Hematopoietic multipotent progenitor cell treated with erythropoietin and hydrocortisone succinate and interleukin-3 and kit ligand, for 15 days (in vitro differentiated cells): ENCODE results near the gene CRMP1.
"Not testable (repeated sequence)": the region's sequence is repeated elsewhere in the genome, so short reads cannot be mapped to it uniquely, and the experiment has no call there.

Experiments used
- DNase-seq: peaks from one replicate; pipeline ENCODE4 v3.0.0-alpha.2; 2015; ENCODE audit warnings: low spot score

CRMP1 gene

DNA sequence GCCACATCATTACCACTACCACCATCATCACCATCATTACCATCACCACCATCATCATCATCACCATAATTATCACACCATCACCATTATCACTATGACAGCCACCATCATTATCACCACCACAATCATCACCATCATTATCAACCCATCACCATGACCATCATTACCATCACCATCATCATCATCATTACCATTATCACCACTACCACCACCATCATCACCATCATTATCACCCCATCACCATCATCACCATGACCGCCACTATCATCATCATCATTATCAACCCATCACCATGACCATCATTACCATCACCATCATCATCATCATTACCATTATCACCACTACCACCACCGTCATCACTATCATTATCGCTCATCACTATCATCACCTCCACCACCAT, 36.5 kb downstream of the CRMP1 start:
- DNase-seq: not testable (repeated sequence)

DNA sequence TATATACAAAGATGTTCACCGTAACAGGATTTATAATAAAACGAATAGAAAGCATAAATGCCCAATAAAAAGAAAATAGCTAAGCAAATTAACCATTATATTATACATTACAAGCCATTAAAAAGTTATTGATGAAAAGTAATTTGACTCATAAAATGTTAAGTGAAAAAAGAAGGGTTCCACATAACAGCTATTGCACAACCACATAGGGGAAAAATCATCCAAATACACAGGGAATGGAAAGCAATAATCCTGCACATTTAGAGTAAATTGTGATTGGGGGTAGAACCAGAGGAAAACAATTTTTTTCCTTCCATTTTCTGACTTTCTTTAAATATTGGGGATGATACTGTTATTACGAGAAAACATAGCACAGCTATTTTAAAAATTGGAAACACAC, 38.0 kb downstream of the CRMP1 start:
- no peak for DNase-seq

DNA sequence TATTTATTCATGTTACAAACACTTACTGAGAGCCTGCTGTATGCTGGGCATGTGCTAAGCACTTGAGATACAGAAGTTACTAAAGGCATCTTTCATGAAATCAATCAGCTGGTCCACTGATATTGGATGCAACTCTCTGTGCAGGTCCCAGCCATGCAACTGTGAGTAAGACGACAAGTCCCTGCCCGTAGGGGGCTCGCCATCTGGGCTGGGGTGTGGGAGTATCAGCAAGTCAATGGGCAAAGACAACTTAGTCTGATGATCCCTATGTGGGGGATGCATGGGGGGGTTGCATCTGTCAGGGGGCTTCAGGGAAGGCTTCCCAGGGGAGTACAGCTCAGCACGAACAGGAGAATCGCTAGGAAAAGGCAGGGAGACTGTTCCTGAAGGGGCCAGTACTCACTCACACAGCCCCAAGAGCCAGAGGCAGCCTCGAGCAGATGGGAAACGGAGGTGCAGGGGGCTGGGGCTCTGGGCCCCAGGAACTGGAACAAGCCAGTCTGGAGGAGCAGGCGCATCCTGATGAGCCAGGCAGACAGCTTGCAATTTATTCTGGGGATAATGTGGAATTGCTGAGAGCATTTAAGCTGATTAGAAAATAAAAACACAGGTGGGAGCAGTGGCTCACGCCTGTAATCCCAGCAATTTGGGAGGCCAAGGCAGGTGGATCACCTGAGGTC, 40.2 kb downstream of the CRMP1 start:
- no peak for DNase-seq

DNA sequence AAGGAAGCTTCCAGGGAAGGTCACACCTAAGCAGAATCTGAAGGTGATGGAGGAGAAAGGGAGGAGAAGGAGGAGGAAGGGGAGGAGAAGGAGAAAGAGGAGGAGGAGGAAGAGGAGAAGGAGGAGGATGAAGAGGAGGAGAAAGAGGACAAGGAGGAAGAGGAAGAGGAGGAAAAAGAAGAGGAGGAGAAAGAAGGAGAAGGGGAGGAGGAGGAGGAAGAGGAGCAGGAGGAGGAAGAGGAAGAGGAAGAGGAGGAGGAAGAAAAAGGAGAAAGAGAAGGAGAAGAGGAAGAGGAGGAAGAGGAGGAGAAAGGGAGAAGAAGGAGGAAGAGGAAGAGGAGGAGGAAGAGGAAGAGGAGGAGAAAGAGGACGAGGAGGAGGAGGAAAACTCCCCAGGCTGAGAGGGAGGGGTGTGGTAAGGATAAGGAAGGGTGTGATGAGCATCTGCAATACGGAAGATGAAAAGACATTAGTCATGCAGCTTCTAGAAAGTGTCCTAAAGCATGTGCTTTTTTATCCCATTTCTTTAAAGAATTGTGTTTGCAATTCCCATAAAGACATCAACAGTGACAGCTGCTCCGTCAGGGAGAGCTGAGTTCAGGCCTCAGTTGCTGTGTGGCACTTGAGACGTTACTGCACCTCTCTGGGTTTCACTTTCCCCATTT, 41.1 kb downstream of the CRMP1 start:
- DNase-seq: no peak

DNA sequence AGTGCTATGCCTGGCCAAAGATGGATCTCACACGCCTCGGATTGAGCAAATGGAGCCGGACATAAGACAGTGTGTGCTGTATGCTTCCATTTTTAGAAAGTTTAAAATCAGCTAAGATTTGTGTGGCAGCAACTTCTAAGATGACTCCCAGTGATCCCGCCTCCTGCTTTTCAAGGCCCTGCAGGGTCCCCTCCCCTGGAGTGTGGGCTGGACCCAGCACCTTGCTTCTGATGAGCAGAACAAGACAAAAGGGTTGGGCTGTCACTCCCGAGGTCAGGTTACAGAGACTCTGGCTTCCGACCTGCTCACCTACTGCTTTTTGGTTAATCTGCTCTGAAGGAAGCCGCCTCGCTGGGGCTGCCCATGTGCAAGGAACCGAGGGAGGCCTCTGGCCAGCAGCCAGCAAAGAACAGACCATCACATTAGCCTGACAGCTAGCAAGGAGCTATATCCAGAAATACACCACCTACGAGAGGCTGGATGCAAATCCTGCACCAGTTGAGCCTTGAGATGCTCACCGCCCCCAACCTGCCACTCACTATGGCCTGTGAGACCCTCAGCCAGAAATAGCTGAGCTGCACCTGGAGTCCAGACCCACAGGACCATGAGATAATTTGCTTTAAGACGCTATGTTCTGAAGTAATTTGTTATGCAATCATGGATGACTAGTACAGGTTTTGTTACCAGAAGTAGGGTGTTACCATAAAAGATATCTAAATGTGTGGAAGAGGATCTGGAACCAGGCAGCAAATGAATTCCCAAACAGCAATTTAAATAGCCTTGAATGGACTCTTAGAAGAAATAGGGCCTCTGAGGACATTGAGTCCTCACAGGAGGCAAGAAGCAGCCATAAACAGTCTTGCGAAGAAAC, 47.6 kb downstream of the CRMP1 start:
- no peak for DNase-seq

DNA sequence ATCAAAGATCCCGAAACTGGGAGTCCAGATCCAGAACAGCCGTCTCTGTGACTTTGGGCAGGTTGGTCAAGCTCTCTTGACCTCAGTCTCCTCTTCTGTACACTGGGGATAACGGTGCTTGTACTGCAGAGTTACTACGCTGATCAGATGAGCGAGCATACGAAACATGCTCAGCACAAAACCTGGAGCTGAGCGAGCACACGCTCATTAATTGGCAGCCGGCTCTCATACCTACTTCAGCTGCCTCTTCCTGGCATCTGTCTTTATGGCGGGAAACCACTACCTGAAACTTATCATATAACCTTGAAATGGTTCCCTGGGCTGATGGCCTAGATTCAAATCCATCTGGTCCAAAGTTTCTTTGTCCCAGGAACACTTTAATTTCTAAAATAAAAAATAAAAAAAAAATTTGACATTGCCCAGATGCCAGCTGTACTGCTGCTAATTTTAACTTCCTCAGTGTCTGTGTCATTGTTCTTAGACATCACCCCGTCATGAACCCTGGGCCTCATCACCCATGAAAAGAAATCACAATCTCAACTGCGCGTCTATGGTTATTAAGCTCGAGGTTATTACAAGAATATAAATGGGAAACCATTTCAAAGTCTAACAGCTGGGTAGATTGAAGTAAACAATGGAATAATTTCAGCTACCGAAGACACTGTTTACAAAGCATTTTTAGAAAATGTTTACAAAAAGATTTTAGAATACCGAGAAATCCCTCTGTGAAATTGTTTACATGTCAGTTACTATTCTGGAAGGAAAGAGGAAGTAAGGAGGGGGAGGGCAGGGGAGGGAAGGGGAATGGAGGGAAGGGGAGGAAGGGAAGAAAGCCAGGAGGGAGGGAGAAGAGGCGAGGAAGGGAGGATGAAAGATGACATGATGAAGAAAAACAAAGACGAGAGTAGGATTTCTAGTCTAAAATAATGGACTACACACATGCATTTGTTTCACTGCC, 49.0 kb downstream of the CRMP1 start:
- no peak for DNase-seq

DNA sequence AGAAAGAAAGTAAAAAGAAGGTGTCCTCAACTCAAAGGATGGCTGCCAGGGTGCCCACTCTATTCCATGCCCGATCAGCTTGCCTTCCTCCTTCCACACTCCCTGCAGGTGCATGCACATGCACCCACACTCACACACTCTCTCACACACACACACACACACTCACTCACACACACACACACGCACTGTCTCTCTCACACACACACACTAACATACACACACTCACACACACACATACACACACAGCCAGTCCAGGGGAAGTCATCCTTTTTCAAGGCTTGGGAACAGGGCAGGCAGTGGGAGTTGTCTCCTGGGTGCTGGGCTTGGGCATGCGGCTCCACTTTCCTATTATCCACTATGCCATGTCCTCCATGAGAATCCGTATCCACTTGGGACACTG, 50.4 kb downstream of the CRMP1 start:
- DNase-seq: no peak

DNA sequence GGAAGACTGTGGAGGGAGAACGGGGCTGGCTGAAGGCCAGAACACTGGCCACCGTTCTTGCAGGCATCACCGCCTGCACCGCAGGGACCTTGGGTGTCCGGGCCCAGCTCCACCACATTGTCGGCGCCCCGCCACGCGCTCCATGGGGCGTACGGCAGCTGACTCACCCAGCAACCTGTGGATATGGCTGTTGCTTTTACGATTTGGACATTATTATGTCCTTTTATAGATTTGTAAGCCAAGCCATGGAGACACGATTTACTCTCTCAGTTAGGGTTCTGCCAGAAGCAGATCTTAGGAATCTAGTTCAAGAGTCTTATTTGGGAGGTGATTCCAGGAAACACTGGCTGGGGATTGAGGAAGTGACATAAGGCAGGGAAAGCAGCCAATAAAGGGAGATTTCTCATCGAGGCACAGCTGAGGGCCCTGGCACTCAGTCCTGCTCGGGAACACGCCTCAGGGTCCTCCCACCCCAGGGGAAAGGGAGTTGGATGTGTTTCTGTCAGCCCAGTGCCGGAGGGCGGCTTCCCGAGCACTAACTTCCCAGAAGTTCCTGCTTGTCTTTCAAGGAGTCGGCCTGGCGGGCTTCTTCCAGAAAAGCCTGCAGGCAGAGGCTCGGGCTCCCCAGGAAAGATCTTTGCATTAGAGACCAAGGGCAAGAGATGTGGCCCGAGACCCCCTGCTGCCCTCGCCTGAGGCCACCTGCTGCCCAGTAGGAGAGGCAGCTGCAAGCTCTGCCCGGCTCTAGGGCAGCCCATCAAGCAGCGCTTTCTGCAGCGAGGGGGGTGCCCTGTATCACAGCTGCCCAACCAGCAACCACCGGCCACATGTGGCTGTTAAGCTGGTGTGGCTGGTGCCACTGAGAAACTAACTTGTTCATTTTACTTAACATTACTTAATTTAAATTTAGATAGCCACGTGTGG, 52.9 kb downstream of the CRMP1 start:
- DNase-seq: no peak

DNA sequence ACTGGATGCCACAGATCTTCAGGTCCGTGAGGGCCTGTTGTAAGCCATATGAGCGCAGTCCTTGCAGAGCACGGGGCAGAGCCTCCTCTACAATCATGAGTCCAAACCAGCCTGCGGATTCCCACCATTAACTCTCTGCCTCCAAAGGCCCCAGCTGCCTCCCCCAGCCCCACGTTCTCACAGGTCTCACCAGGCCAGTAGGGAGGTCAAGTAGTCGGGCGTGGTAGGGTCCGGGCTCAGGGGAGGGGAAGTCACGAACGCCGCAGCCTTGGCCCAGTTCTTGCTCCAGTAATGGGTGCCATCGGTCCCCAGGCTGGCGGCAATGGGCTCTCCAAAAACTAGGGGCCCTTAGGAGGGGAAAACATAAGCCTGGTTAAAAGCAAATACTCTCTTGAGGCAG, 53.6 kb downstream of the CRMP1 start:
- no peak for DNase-seq

DNA sequence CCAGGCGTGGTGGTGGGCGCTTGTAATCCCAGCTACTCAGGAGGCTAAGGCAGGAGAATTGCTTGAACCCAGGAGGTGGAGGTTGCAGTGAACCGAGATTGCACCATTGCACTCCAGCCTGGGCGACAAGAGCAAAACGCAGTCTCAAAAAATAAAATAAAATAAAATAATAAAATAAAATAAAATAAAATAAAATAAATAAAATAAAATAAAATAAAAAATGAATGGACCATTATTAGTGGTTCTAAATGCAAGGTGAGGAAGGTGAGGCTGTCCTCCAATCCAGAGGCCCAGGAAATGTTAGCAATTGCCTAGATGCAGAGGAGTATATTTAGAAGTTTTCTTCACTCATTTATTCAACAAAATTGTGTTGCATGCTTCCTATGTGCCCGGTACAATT, 55.4 kb downstream of the CRMP1 start:
- DNase-seq: not testable (repeated sequence)

DNA sequence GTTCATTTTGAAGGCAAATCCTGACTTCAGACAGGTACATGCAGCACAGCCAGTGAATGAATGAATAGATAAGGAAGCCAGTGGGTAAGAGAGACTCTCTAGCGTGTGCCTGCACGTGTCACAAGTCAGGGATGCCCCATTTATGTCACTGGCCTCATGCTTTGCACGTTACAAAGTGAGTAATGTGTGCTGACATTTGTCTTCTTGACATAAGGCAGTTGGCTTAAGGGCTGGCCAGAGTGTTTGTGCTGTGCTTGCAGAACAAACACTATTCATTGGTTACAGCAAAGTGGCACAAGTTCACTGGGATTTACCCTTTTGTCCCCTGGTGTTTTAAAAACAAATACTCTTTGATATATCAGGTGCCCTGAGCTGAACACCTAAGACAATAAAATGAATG, 55.9 kb downstream of the CRMP1 start:
- DNase-seq: no peak

DNA sequence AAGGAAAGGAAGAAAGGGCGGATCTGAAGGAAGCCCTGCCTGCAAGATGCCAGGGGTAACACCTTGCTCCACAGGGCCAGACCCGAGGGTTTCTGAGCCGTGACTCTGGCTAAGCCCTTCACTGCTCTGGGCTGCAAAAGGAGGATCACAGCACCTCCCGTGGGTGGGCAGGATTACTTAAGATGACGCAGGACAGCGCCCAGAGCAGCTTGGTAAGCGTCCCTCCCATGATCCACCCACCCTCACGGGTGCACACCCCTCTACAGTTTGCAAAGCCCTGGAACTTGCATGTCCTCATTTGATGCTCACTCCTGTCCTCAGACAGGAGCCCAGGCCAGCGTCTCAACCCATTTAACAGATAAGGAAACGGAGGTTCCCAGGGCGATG, 64.9 kb downstream of the CRMP1 start:
- DNase-seq: no peak

DNA sequence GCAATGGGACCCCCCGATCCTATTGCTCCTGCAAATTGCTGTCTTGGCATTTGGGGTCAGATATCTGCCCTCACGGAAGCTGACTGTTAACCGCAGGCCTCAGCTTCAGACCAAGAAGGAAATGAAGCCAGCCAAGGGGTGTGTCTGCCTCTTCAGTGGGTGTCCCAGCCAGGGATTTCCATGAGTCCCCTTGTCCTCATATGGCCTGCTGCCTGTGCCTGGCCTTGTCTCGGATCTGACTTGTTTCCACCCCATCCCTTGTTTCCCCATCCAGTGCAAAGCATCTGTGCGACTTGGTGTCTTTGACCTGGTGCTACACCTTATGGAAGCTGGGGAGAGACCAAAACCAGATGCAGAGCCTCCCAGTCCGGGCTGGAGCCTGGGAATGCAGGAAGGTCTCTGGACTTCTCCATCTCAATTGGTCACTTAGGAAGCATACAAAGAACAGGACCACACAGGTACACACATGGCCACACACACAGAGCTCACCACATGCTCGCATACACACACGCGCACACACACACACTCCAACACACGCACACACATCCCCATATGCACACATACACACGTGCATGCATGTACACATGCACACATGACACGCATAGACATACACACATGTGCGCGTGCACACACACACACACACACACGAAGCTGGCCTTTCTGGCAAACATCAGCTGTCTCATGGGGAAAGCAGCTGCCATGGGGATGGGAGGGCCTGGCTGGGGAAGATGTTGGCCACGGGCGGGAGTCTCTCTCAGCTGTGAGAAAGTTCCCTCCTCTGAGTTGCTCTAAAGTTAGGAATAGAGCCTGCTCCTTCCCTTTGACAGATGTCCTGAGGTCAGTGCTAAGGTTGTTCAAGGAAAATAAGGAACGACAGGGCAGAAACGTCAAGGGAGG, 65.5 kb downstream of the CRMP1 start:
- no peak for DNase-seq

DNA sequence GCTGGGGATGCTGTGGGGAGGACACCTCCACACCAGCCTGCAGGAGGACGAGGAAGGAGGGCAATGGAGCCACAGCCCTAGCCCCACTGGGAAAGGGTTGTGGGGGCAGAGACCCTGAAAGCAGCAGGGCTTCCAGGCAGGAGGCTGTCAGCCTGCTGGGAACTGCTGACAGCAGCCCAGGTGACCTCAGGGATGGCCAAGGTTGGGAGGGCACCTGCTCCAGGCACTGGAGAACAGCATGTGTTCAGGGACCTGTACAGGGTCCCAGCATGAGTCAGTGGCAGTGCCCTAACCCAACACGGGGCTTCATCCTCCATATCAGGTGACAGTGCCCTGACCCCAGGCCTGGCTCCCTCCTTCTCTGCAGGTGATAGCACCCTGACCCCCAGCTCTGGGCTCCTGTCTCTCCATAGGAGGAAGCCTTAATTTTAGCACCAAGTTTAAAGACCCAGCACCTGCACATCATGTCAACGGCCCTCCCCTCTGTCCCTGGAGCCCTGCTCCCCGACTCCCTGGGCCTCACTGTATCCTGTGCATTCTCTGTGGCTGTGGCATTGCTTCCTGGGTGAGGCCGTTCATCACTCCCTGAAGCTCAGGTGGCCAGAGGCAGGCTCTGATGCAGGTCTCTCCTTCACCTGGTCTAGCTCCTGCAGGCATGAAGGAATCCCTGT, 66.3 kb downstream of the CRMP1 start:
- no peak for DNase-seq

DNA sequence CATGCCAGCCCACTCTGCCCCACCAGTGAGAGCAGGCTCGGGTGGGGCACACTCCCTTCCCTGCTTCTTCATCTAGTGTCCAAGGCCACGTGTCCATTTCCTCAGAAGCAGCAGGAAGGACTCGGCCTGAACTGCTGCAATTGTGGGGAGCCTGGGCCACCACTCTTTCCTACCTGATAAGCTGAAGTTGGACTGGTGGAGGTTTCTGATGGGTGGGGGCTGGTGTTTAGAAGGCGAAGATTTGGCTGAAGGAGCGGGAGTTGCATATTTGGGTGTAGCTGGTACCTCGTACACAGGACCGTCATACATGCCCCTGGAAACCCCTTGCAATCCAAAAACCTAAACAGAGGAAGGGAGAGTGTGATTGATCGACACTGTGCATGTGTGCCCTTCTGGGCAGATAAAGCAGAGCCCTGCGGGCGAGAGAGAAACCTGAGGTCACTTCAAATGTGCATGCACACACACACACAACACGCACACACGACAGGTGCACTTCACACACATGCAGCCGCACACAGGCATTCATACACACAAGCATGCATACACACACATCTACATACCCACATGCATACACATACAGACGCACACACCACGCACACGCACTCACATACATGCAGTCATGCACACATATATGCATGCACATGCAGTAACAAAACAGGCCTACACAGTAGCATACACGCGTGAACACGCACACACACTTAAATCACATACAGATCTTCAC, 67.4 kb downstream of the CRMP1 start:
- no peak for DNase-seq

DNA sequence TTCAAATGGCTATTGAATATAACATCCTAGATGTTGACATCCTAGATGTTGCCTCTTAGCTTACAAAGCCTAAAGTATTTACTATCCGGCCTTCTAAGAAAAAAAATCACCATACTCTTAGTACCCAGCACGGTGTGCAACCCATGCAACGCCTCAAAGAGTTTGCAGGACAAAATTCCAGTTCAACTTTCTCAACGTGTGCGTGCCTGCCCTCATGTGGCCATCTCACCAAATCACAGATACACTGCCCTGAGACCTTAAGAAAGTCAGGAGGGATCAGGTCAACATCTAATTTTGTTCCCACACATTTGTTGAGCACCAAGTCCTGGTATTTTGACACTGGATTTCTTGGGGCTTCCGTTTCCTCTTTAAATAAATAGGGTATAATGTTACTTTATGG, 68.3 kb downstream of the CRMP1 start:
- DNase-seq: no peak

DNA sequence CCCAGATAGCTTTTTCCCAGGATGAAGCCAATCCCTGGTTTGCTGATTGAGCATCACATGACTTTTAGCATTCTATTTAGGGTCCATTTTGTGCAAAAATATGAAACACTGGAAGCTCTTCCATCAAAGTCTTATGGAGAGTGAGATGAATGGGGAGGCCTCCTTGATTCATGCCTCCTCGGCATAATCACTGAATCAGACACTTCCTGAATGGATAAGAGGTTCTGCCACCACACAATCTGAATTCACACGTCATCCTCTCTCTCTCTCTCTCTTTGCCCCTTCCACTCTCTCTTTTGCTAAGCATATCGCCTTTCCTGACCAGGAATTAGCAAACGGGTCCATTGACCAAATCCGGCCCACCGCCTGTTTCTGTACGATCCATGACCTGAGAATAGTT, 68.7 kb downstream of the CRMP1 start:
- DNase-seq: no peak

DNA sequence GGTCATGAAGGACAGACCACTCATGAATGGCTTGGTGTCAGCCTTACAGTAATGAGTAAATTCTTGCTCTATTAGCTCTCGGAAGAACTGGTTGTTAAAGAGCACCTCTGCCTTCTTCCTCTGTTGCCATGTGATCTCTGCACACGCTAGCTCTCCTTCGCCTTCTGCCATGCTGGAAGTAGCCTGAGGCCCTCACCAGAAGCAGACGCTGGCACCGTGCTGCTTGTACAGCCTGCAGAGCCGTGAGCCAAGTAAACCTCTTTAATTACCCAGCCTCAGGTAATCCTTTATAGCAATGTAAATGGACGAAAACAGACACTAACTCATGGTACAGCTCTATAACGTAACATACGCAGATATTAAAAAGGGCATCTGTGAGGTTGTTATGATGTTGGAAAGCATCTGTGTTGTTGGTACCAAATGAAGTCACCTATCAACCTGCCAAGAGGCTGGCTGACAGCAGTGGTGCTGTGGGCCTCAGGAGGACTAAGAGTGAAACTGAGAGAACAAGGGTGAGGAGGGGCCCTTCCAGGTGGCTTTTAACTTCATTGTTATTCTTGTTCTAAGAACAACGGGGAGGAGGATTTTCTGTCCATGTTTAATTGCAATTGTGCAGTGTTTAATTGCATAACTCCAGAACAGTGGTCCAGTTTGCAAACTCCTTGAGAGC, 69.2 kb downstream of the CRMP1 start:
- DNase-seq: no peak
